Trophoblast cell (in vitro differentiated cells and primary cell): Measurements from ENCODE around the gene SLCO2A1.

ENCODE experiments used
- DNase-seq, 2 donors: peaks; one replicate each; pipeline ENCODE4 v3.0.0-alpha.2; 2016
- H2AFZ ChIP-seq: 2 replicates; pipeline ENCODE4 v1.6.1; 2013; ENCODE audit warnings: low read length, moderate library complexity, mild to moderate bottlenecking; ENCODE audit not compliant: insufficient read depth, poor library complexity
- H2AK5ac ChIP-seq: 2 replicates; pipeline ENCODE4 v1.6.1; 2013; ENCODE audit warnings: mild to moderate bottlenecking, low read length
- H2BK120ac ChIP-seq: 2 replicates; pipeline ENCODE4 v1.6.1; 2013; ENCODE audit warnings: low read length, mild to moderate bottlenecking, moderate library complexity; ENCODE audit not compliant: insufficient read depth, poor library complexity
- H2BK12ac ChIP-seq: 2 replicates; pipeline ENCODE4 v1.6.1; 2013; ENCODE audit warnings: mild to moderate bottlenecking, low read length, moderate library complexity
- H2BK5ac ChIP-seq: 2 replicates; pipeline ENCODE4 v1.6.1; 2013; ENCODE audit warnings: low read length, low read depth, moderate library complexity, mild to moderate bottlenecking; ENCODE audit not compliant: poor library complexity
- H3K14ac ChIP-seq: 2 replicates; pipeline ENCODE4 v1.6.1; 2013; ENCODE audit warnings: mild to moderate bottlenecking, low read length
- H3K18ac ChIP-seq: 2 replicates; pipeline ENCODE4 v1.6.1; 2013; ENCODE audit warnings: mild to moderate bottlenecking, low read length
- H3K23ac ChIP-seq: 2 replicates; pipeline ENCODE4 v1.6.1; 2013; ENCODE audit warnings: low read length
- H3K27ac ChIP-seq: 2 replicates; pipeline ENCODE4 v1.5.1; 2013; ENCODE audit warnings: low read depth, mild to moderate bottlenecking, inconsistent platforms, low read length, moderate library complexity
- H3K27me3 ChIP-seq: 2 replicates; pipeline ENCODE4 v1.6.1; 2013; ENCODE audit warnings: inconsistent platforms, mild to moderate bottlenecking, low read length, moderate library complexity; ENCODE audit not compliant: insufficient read depth
- H3K36me3 ChIP-seq, 2 experiments: 1 replicate in 1 of 2; 2 replicates in 1 of 2; pipeline ENCODE4 v1.6.1; 2013; ENCODE audit warnings: low read length in 2 of 2, mild to moderate bottlenecking in 2 of 2, moderate library complexity in 1 of 2; ENCODE audit not compliant: insufficient read depth in 2 of 2, control insufficient read depth in 1 of 2
- H3K4ac ChIP-seq: 2 replicates; pipeline ENCODE4 v1.6.1; 2013; ENCODE audit warnings: low read depth, mild to moderate bottlenecking, low read length, moderate library complexity
- H3K4me1 ChIP-seq, 2 experiments: 1 replicate in 1 of 2; 2 replicates in 1 of 2; pipeline ENCODE4 v1.6.1; 2013; ENCODE audit warnings: low read length in 2 of 2, mild to moderate bottlenecking in 2 of 2, moderate library complexity in 1 of 2; ENCODE audit not compliant: insufficient read depth in 2 of 2, control insufficient read depth in 1 of 2
- H3K4me2 ChIP-seq: 2 replicates; pipeline ENCODE4 v1.6.1; 2013; ENCODE audit warnings: inconsistent platforms, mild to moderate bottlenecking, low read length, moderate library complexity
- H3K4me3 ChIP-seq: 2 replicates; pipeline ENCODE4 v1.5.1; 2013; ENCODE audit warnings: mild to moderate bottlenecking, low read depth, low read length, inconsistent platforms
- H3K79me1 ChIP-seq: one replicate; pipeline ENCODE4 v1.6.1; 2013; ENCODE audit warnings: low read length
- H3K79me2 ChIP-seq: 2 replicates; pipeline ENCODE4 v1.6.1; 2013; ENCODE audit warnings: low read length, mild to moderate bottlenecking; ENCODE audit not compliant: control insufficient read depth, insufficient read depth, poor library complexity
- H3K9ac ChIP-seq: 2 replicates; pipeline ENCODE4 v1.6.1; 2013; ENCODE audit warnings: mild to moderate bottlenecking, low read length
- H3K9me3 ChIP-seq: 2 replicates; pipeline ENCODE4 v1.6.1; 2013; ENCODE audit warnings: low read depth, mild to moderate bottlenecking, control low read depth, inconsistent platforms, low read length; ENCODE audit not compliant: insufficient read depth
- H4K12ac ChIP-seq: 2 replicates; pipeline ENCODE4 v1.6.1; 2013; ENCODE audit warnings: low read depth, mild to moderate bottlenecking, low read length, moderate library complexity
- H4K8ac ChIP-seq: 2 replicates; pipeline ENCODE4 v1.6.1; 2013; ENCODE audit warnings: low read depth, mild to moderate bottlenecking, low read length, moderate library complexity
- H4K91ac ChIP-seq: one replicate; pipeline ENCODE4 v1.6.1; 2013; ENCODE audit warnings: low read depth, mild to moderate bottlenecking, low read length, moderate library complexity
- WGBS: extraction: QIAGEN DNeasy Blood & Tissue Kit; methylation state at CpG from one replicate; pipeline ENCODE4 v1.1.7; 2013; ENCODE audit warnings: missing lambda C conversion rate; ENCODE audit not compliant: insufficient read length, insufficient coverage; ENCODE audit errors: extremely low coverage; 5-methylcytosine and 5-hydroxymethylcytosine counted together

The SLCO2A1 gene

DNA sequence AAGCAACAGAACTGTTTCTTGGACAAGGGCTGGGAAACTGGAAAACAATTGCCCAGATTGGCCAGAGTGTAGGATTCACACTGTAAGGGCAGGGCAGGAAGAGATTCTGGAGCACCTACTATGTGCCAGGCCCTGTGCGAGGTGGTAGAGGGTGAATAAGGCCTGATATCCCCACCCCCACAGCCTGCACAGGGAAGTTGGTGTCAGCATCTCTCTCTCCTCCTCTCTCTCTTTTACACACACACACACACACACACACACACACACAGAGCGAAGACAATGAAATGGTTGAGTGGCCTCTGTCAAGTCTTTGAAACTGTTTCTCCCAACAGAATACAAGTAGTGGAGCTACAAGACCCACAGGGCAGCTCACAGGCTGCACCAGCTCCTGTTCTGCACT is 47.1 kb upstream of the SLCO2A1 start:
- H2AK5ac ChIP-seq = no peak overlapping the region
- H3K9me3 ChIP-seq = peaks cover 6% of the 10 kb centered on the region
- H4K91ac ChIP-seq = no peak overlapping the region
- no peak for DNase-seq
- H3K4me2 ChIP-seq = no peak overlapping the region
- no peak overlapping the region for H3K4ac ChIP-seq
- no peak overlapping the region for H2BK12ac ChIP-seq
- no peak overlapping the region for H2BK5ac ChIP-seq
- no peak overlapping the region for H4K8ac ChIP-seq
- no peak overlapping the region for H3K27ac ChIP-seq
- no peak overlapping the region for H2BK120ac ChIP-seq
- no peak overlapping the region for H2AFZ ChIP-seq
- no peak overlapping the region for H3K9ac ChIP-seq
- H3K79me2 ChIP-seq = no peaks in the 10 kb centered on the region
- WGBS = no CpG with 5 or more reads among the region's 2 CpGs
- no peak overlapping the region for H3K14ac ChIP-seq
- H3K79me1 ChIP-seq = peaks cover 3% of the 10 kb centered on the region
- no peaks in the 10 kb centered on the region for H3K27me3 ChIP-seq
- H3K23ac ChIP-seq = no peak overlapping the region
- no peak overlapping the region for H3K18ac ChIP-seq
- no peaks in the 10 kb centered on the region for H3K4me1 ChIP-seq
- no peaks in the 10 kb centered on the region for H3K36me3 ChIP-seq
- no peak overlapping the region for H3K4me3 ChIP-seq
- no peak overlapping the region for H4K12ac ChIP-seq

DNA sequence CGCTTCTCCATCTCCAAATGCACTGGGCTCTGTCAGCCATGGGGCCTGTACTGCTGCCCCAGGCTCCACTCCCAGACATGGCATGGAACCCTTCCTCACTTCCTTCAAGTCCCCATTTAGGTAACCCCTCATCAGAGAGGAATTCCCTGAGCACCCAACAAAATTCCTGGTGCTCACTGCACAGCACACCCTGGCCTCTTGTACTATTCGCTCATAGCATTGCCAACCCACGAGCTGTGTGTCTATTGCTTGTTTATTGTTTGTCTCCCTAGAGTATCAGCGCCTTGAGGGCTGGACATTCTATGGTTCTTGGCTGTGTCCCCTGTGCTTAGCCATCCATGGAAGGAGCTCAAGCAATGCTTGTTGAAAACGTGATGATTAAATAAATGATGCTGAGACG is 46.1 kb upstream of the SLCO2A1 start:
- no peak overlapping the region for H2AK5ac ChIP-seq
- no peaks in the 10 kb centered on the region for H3K36me3 ChIP-seq
- no peak overlapping the region for H3K4me3 ChIP-seq
- H4K8ac ChIP-seq = no peak overlapping the region
- H2BK120ac ChIP-seq = no peak overlapping the region
- no peaks in the 10 kb centered on the region for H3K79me2 ChIP-seq
- no peak overlapping the region for H3K14ac ChIP-seq
- H3K4me1 ChIP-seq = peaks cover 5% of the 10 kb centered on the region in 2 experiments
- H3K79me1 ChIP-seq = peaks cover 6% of the 10 kb centered on the region
- H3K4ac ChIP-seq = no peak overlapping the region
- H3K9me3 ChIP-seq = peaks cover 4% of the 10 kb centered on the region
- no peak overlapping the region for H2BK12ac ChIP-seq
- no peak overlapping the region for H3K4me2 ChIP-seq
- no peak overlapping the region for H3K18ac ChIP-seq
- no peaks in the 10 kb centered on the region for H3K27me3 ChIP-seq
- H3K9ac ChIP-seq = no peak overlapping the region
- no peak overlapping the region for H3K23ac ChIP-seq
- H2AFZ ChIP-seq = no peak overlapping the region
- no peak overlapping the region for H3K27ac ChIP-seq
- no peak for DNase-seq
- H4K91ac ChIP-seq = no peak overlapping the region
- no CpG with 5 or more reads among the region's 6 CpGs for WGBS
- H2BK5ac ChIP-seq = no peak overlapping the region
- H4K12ac ChIP-seq = no peak overlapping the region

DNA sequence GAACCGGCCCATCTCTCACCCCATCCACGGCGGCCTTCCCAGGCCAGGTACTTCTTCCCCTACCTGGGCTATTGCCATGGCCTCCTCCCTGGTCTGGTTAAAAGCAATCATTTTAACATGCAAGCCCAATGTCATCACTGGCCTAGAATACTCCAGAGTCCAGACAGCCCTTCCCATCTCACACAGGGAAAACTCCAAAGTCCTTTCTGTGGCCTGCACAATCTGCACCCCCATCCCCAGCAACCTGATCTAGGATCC is 45.8 kb upstream of the SLCO2A1 start:
- Histone ChIP-seq H3K4me3 (no peak overlapping the region), H2BK12ac (no peak overlapping the region), H3K79me2 (no peaks in the 10 kb centered on the region), H4K12ac (no peak overlapping the region), H3K23ac (no peak overlapping the region), H4K8ac (no peak overlapping the region), H3K27me3 (no peaks in the 10 kb centered on the region), H2BK120ac (no peak overlapping the region), H3K79me1 (peaks cover 9% of the 10 kb centered on the region), H3K4me2 (no peak overlapping the region), H2AK5ac (peak overlapping the region; percentile 50), H3K18ac (no peak overlapping the region), H3K36me3 (no peaks in the 10 kb centered on the region), H3K4me1 (peaks cover 7% of the 10 kb centered on the region in 2 experiments), H3K27ac (no peak overlapping the region), H3K4ac (no peak overlapping the region), H2BK5ac (no peak overlapping the region), H2AFZ (no peak overlapping the region), H3K9me3 (peaks cover 4% of the 10 kb centered on the region), H4K91ac (no peak overlapping the region), H3K9ac (no peak overlapping the region), H3K14ac (no peak overlapping the region)
- WGBS = no CpG with 5 or more reads among the region's 3 CpGs
- DNase-seq = no peak

- no peak overlapping the region for H3K4me3 ChIP-seq
- H3K4ac ChIP-seq = no peak overlapping the region
- no peak overlapping the region for H3K14ac ChIP-seq
- peaks cover 4% of the 10 kb centered on the region for H3K9me3 ChIP-seq
- no peak overlapping the region for H2AFZ ChIP-seq
- H2BK120ac ChIP-seq = no peak overlapping the region
- WGBS = no CpG with 5 or more reads among the region's 9 CpGs
- H2BK12ac ChIP-seq = no peak overlapping the region
- H2AK5ac ChIP-seq = peak overlapping the region; percentile 50
- no peak overlapping the region for H3K18ac ChIP-seq
- H4K8ac ChIP-seq = no peak overlapping the region
- no peak overlapping the region for H4K12ac ChIP-seq
- no peak overlapping the region for H4K91ac ChIP-seq
- no peak overlapping the region for H3K27ac ChIP-seq
- peaks cover 7% of the 10 kb centered on the region in 2 experiments for H3K4me1 ChIP-seq
- no peak overlapping the region for H2BK5ac ChIP-seq
- H3K4me2 ChIP-seq = no peak overlapping the region
- no peaks in the 10 kb centered on the region for H3K79me2 ChIP-seq
- H3K23ac ChIP-seq = no peak overlapping the region
- no peak overlapping the region for H3K9ac ChIP-seq
- no peak for DNase-seq
- no peaks in the 10 kb centered on the region for H3K36me3 ChIP-seq
- H3K79me1 ChIP-seq = peaks cover 9% of the 10 kb centered on the region
- no peaks in the 10 kb centered on the region for H3K27me3 ChIP-seq
Observed at GRCh38 chr3:134074790-134075567, 45.3 kb upstream of the SLCO2A1 start.
